Activated T-cell treated with anti-CD3 and anti-CD28 coated beads, Interleukin-2, amount 50 U/mL, for 72 hours (primary cell): ENCODE measurements around the gene DBNDD1. TPM values are rescaled to one million over a fixed set of nuclear protein-coding genes. Genes with fewer than 3 reads are reported as not detected.

Experiments
- ATAC-seq, 2 donors: fragments of 150-1000 bp; cut with Tn5 transposase; replicated peaks in 1 of 2; 2 replicates each; pipeline ENCODE4 v1.10.0; 2021; ENCODE audit warnings: moderate library complexity in 2 of 2, mild to moderate bottlenecking in 1 of 2
- DNase-seq, 2 donors: peaks; one replicate each; pipeline ENCODE4 v3.0.0; 2021 to 2022; ENCODE audit warnings: mixed read lengths in 1 of 2
- H3K27ac Mint-ChIP-seq: one replicate; pipeline ENCODE4 v1.8.0; 2022; ENCODE audit warnings: mild to moderate bottlenecking, moderate library complexity, mixed read lengths
- H3K27me3 Mint-ChIP-seq: one replicate; pipeline ENCODE4 v1.8.0; 2022; ENCODE audit warnings: low read depth, mixed read lengths
- H3K36me3 Mint-ChIP-seq, 2 donors: one replicate each; pipeline ENCODE4 v1.8.0; 2022; ENCODE audit warnings: mixed read lengths in 2 of 2, mild to moderate bottlenecking in 1 of 2; ENCODE audit not compliant: insufficient read depth in 2 of 2
- H3K4me1 Mint-ChIP-seq: one replicate; pipeline ENCODE4 v1.8.0; 2022; ENCODE audit warnings: low read depth, mixed read lengths
- H3K4me3 Mint-ChIP-seq, 2 donors: one replicate each; pipeline ENCODE4 v1.8.0; 2022; ENCODE audit warnings: mild to moderate bottlenecking in 2 of 2, mixed read lengths in 2 of 2, moderate library complexity in 2 of 2
- H3K9me3 Mint-ChIP-seq, 2 donors: one replicate each; pipeline ENCODE4 v1.8.0; 2022; ENCODE audit warnings: mixed read lengths in 2 of 2
- total RNA-seq, 2 donors: library from RNA; stranded (reverse); gene quantifications; one replicate each; pipeline ENCODE4 v1.2.3, GENCODE V29; 2022

The DBNDD1 gene
- total RNA-seq, 2 donors from 2014 or later: 0.70 to 1.4 TPM

GRCh38 chr16:90046122-90046970, 27.1 kb upstream of the DBNDD1 start:
- DNase-seq (no peak), ATAC-seq (no peak)
- Mint-ChIP-seq H3K27ac (no peak overlapping the region), H3K4me1 (peaks cover 9% of the 10 kb centered on the region), H3K4me3 (peak overlapping the region; percentile 22 to 43), H3K36me3 (peaks cover 0 to 2% of the 10 kb centered on the region in 2 donors), H3K27me3 (peaks cover 14% of the 10 kb centered on the region), H3K9me3 (no peaks in the 10 kb centered on the region)

GRCh38 chr16:90044111-90044551, 24.9 kb upstream of the DBNDD1 start:
- no peaks in the 10 kb centered on the region for H3K9me3 Mint-ChIP-seq
- ATAC-seq: peak; percentile 20 to 32
- H3K27me3 Mint-ChIP-seq: peaks cover 13% of the 10 kb centered on the region

GRCh38 chr16:90043526-90043925, 24.3 kb upstream of the DBNDD1 start:
- no peaks in the 10 kb centered on the region for H3K9me3 Mint-ChIP-seq
- peaks cover 9% of the 10 kb centered on the region for H3K4me1 Mint-ChIP-seq
- DNase-seq: no peak
- H3K4me3 Mint-ChIP-seq: no peak overlapping the region
- peaks cover 0 to 2% of the 10 kb centered on the region in 2 donors for H3K36me3 Mint-ChIP-seq
- H3K27ac Mint-ChIP-seq: no peak overlapping the region
- no peak for ATAC-seq
- H3K27me3 Mint-ChIP-seq: peaks cover 7% of the 10 kb centered on the region

More at GRCh38 chr16:90044111-90044551, 24.9 kb upstream of the DBNDD1 start:
- Mint-ChIP-seq H3K27ac (no peak overlapping the region), H3K4me3 (no peak overlapping the region), H3K36me3 (peaks cover 0 to 2% of the 10 kb centered on the region in 2 donors), H3K4me1 (peaks cover 9% of the 10 kb centered on the region)
- no peak for DNase-seq

- peaks cover 7% of the 10 kb centered on the region for H3K27me3 Mint-ChIP-seq
- no peaks in the 10 kb centered on the region for H3K9me3 Mint-ChIP-seq
- peaks cover 0 to 2% of the 10 kb centered on the region in 2 donors for H3K36me3 Mint-ChIP-seq
- H3K4me3 Mint-ChIP-seq: no peak overlapping the region
- no peak overlapping the region for H3K27ac Mint-ChIP-seq
- H3K4me1 Mint-ChIP-seq: peaks cover 9% of the 10 kb centered on the region
- ATAC-seq (no peak), DNase-seq (no peak)
These were observed 23.8 kb upstream of the DBNDD1 start for GRCh38 chr16:90042946-90043514.

- Mint-ChIP-seq H3K27me3 (peaks cover 7% of the 10 kb centered on the region), H3K27ac (no peak overlapping the region), H3K36me3 (peaks cover 0 to 2% of the 10 kb centered on the region in 2 donors), H3K4me3 (no peak overlapping the region), H3K9me3 (no peaks in the 10 kb centered on the region), H3K4me1 (peaks cover 9% of the 10 kb centered on the region)
- DNase-seq (no peak), ATAC-seq (no peak)
These were observed 22.7 kb upstream of the DBNDD1 start for GRCh38 chr16:90041896-90042473.

- no peak overlapping the region for H3K27ac Mint-ChIP-seq
- no peaks in the 10 kb centered on the region for H3K4me1 Mint-ChIP-seq
- no peaks in the 10 kb centered on the region for H3K9me3 Mint-ChIP-seq
- no peaks in the 10 kb centered on the region for H3K27me3 Mint-ChIP-seq
- DNase-seq (no peak), ATAC-seq (no peak)
- peaks cover 0 to 2% of the 10 kb centered on the region in 2 donors for H3K36me3 Mint-ChIP-seq
- H3K4me3 Mint-ChIP-seq: no peak overlapping the region
These were observed 21.1 kb upstream of the DBNDD1 start for GRCh38 chr16:90040152-90041023.

GRCh38 chr16:90037276-90037675, 18.0 kb upstream of the DBNDD1 start:
- ATAC-seq (no peak), DNase-seq (no peak)
- Mint-ChIP-seq H3K4me1 (no peaks in the 10 kb centered on the region), H3K4me3 (no peak overlapping the region), H3K36me3 (peaks cover 2 to 3% of the 10 kb centered on the region in 2 donors), H3K27ac (no peak overlapping the region), H3K9me3 (no peaks in the 10 kb centered on the region), H3K27me3 (no peaks in the 10 kb centered on the region)

GRCh38 chr16:90035902-90036301, 16.6 kb upstream of the DBNDD1 start:
- Mint-ChIP-seq H3K4me1 (no peaks in the 10 kb centered on the region), H3K27me3 (no peaks in the 10 kb centered on the region), H3K9me3 (peaks cover 4 to 5% of the 10 kb centered on the region in 2 donors), H3K36me3 (peaks cover 10 to 11% of the 10 kb centered on the region in 2 donors), H3K27ac (no peak overlapping the region), H3K4me3 (no peak overlapping the region)
- ATAC-seq (no peak), DNase-seq (no peak)

- Mint-ChIP-seq H3K4me3 (no peak overlapping the region), H3K27ac (no peak overlapping the region), H3K36me3 (peaks cover 10 to 11% of the 10 kb centered on the region in 2 donors), H3K4me1 (no peaks in the 10 kb centered on the region), H3K9me3 (peaks cover 4 to 5% of the 10 kb centered on the region in 2 donors), H3K27me3 (no peaks in the 10 kb centered on the region)
- ATAC-seq: no peak
- DNase-seq: no peak
These were observed 15.2 kb upstream of the DBNDD1 start for GRCh38 chr16:90034504-90034903.

GRCh38 chr16:90033387-90033786, 14.1 kb upstream of the DBNDD1 start:
- H3K4me1 Mint-ChIP-seq: no peaks in the 10 kb centered on the region
- H3K27ac Mint-ChIP-seq: no peak overlapping the region
- H3K9me3 Mint-ChIP-seq: peaks cover 4 to 5% of the 10 kb centered on the region in 2 donors
- no peak for DNase-seq
- no peak overlapping the region for H3K4me3 Mint-ChIP-seq
- H3K27me3 Mint-ChIP-seq: no peaks in the 10 kb centered on the region
- peaks cover 10 to 11% of the 10 kb centered on the region in 2 donors for H3K36me3 Mint-ChIP-seq
- ATAC-seq: no peak

GRCh38 chr16:90032674-90033331, 13.5 kb upstream of the DBNDD1 start:
- peak overlapping the region; percentile 62 for H3K27ac Mint-ChIP-seq
- ATAC-seq: peak; percentile 37 to 49
- no peaks in the 10 kb centered on the region for H3K4me1 Mint-ChIP-seq
- H3K36me3 Mint-ChIP-seq: peaks cover 10 to 11% of the 10 kb centered on the region in 2 donors
- H3K27me3 Mint-ChIP-seq: no peaks in the 10 kb centered on the region
- H3K4me3 Mint-ChIP-seq: peak overlapping the region in 1 of 2 donors; percentile 31
- H3K9me3 Mint-ChIP-seq: peaks cover 4 to 5% of the 10 kb centered on the region in 2 donors
- no peak for DNase-seq
